H1 (cell line): ENCODE data around the gene PAX4. TPM values are rescaled to one million over a fixed set of nuclear protein-coding genes. Genes with fewer than 3 reads are reported as not detected.

Experiments used
- polyA plus RNA-seq, 7 experiments: library from polyadenylated mRNA; depleted of rRNA in 3 of 7; stranded (reverse) in 5 of 7; unstranded in 2 of 7; fragments of >200 nt in 5 of 7; fragments of 200-250 nt in 2 of 7; gene quantifications; 1 replicate in 5 of 7; 2 replicates in 1 of 7; 4 replicates in 1 of 7; pipeline versions ENCODE4 v1.2.1 to v1.2.3, GENCODE V29; 2011 to 2013; ENCODE audit warnings: missing spikeins in 2 of 7, mixed read lengths in 2 of 7
- total RNA-seq: library from RNA; stranded (reverse); fragmentation: NEBNext Ultra II Directional; extraction: Animal tissue kit (Norgen Biotek cat#: 25700); gene quantifications from 2 replicates; pipeline ENCODE4 v1.2.1, GENCODE V29; 2021

PAX4 gene
- total and polyA plus RNA-seq, 2 of the 8 experiments (the other 6 are each of a cell fraction or from before 2014, with no cell fraction given): 0.20 TPM; not detected in 1

Other genes starting within 250 kb of the PAX4 start
- 5.5 and 6.5 TPM in 2 replicates for gene ZNF800, start 225.4 kb downstream of the PAX4 start, total RNA-seq
- gene ZNF800, start 225.4 kb downstream of the PAX4 start, polyA plus RNA-seq (2011; rRNA removed): 1.0 and 1.4 TPM in 2 replicates
- gene GCC1, start 32.5 kb downstream of the PAX4 start, total RNA-seq: 14.7 and 15.0 TPM in 2 replicates
- 3.3 and 4.6 TPM in 2 replicates for gene GCC1, start 32.5 kb downstream of the PAX4 start, polyA plus RNA-seq (2011; rRNA removed)
- 154 and 159 TPM in 2 replicates for gene ARF5, start 29.7 kb downstream of the PAX4 start, total RNA-seq
- gene ARF5, start 29.7 kb downstream of the PAX4 start, polyA plus RNA-seq (2011; rRNA removed): 579 and 614 TPM in 2 replicates
- gene FSCN3, start 24.4 kb downstream of the PAX4 start, total RNA-seq: 0.95 and 1.6 TPM in 2 replicates
- 0.45 and 0.78 TPM in 2 replicates for gene FSCN3, start 24.4 kb downstream of the PAX4 start, polyA plus RNA-seq (2011; rRNA removed)
- gene SND1, start 34.1 kb upstream of the PAX4 start, total RNA-seq: 259 and 290 TPM in 2 replicates
- 122 and 133 TPM in 2 replicates for gene SND1, start 34.1 kb upstream of the PAX4 start, polyA plus RNA-seq (2011; rRNA removed)